ENCODE measurements around the gene LMF1.
"Not testable (repeated sequence)": the region's sequence is repeated elsewhere in the genome, so short reads cannot be mapped to it uniquely, and the experiment has no call there.

DNA sequence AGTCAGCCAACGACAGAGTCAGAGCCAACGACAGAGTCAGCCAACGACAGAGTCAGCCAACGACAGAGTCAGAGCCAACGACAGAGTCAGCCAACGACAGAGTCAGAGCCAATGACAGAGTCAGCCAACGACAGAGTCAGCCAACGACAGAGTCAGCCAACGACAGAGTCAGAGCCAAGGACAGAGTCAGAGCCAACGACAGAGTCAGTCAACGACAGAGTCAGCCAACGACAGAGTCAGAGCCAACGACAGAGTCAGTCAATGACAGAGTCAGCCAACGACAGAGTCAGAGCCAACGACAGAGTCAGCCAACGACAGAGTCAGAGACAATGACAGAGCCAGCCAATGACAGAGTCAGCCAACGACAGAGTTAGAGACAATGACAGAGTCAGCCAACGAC, 22.0 kb downstream of the LMF1 start:
- TF ChIP-seq, protein P1, sequence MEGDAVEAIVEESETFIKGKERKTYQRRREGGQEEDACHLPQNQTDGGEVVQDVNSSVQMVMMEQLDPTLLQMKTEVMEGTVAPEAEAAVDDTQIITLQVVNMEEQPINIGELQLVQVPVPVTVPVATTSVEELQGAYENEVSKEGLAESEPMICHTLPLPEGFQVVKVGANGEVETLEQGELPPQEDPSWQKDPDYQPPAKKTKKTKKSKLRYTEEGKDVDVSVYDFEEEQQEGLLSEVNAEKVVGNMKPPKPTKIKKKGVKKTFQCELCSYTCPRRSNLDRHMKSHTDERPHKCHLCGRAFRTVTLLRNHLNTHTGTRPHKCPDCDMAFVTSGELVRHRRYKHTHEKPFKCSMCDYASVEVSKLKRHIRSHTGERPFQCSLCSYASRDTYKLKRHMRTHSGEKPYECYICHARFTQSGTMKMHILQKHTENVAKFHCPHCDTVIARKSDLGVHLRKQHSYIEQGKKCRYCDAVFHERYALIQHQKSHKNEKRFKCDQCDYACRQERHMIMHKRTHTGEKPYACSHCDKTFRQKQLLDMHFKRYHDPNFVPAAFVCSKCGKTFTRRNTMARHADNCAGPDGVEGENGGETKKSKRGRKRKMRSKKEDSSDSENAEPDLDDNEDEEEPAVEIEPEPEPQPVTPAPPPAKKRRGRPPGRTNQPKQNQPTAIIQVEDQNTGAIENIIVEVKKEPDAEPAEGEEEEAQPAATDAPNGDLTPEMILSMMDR (IDR thresholded peaks at IDR 0.05): not testable (repeated sequence)
- not testable (repeated sequence) for TF ChIP-seq EZH2 (IDR thresholded peaks at IDR 0.05; ENCODE audit: borderline replicate concordance, insufficient read depth, low read depth, low read length, poor library complexity, severe bottlenecking)

Data from B cell (primary cell).